ENCODE results near the gene TMEM167B.
A peak's percentile ranks its signal among the peaks of the same experiment; 100 is the strongest.
"Not testable (repeated sequence)": the region's sequence is repeated elsewhere in the genome, so short reads cannot be mapped to it uniquely, and the experiment has no call there.

The TMEM167B gene

GRCh38 chr1:109090196-109091077, at the start of gene TMEM167B:
Gene TMEM167B, plus strand, starts transcription at chr1:109090764. Its CDS starts 109 bp downstream, at chr1:109090873.
- intact Hi-C loops (cut with micrococcal nuclease), result loop anchor here (1.0 to 2.0 kb wide), 3 partner anchors 10 to 48 kb away; partner anchors contain the start of genes TAF13 and WDR47

GRCh38 chr1:109040989-109041620, 49.5 kb upstream of the TMEM167B start:
- H3K36me3 Mint-ChIP-seq (ENCODE audit: low read depth), result peaks cover 13% of the 10 kb centered on the region
- H3K27ac Mint-ChIP-seq, result peak overlapping the region; percentile 93
- intact Hi-C loops (cut with micrococcal nuclease), result loop anchor here (5.0 kb wide), 1 partner anchor 36 kb away; the partner anchor contains the start of gene TAF13
- peaks cover 4% of the 10 kb centered on the region for H3K27me3 Mint-ChIP-seq
- H3K9me3 Mint-ChIP-seq, result no peaks in the 10 kb centered on the region
- peak overlapping the region; percentile 98 for H3K4me3 Mint-ChIP-seq
- peaks cover 8% of the 10 kb centered on the region for H3K4me1 Mint-ChIP-seq (ENCODE audit: low read depth)

More at GRCh38 chr1:109090196-109091077, at the start of gene TMEM167B:
- Mint-ChIP-seq H3K9me3 (no peaks in the 10 kb centered on the region), H3K4me1 (ENCODE audit: low read depth) (peaks cover 25% of the 10 kb centered on the region), H3K4me3 (peak within 1 kb of the TSS; percentile 97), H3K36me3 (ENCODE audit: low read depth) (peaks cover 50% of the 10 kb centered on the region), H3K27ac (peak within 1 kb of the TSS; percentile 97), H3K27me3 (no peaks in the 10 kb centered on the region)

GRCh38 chr1:109041621-109042468, 48.7 kb upstream of the TMEM167B start, which contains the start of gene WDR47:
Gene WDR47, minus strand, starts transcription at chr1:109042102. Its CDS starts 18,590 bp downstream, at chr1:109023512.
- Mint-ChIP-seq H3K4me3 (peak within 1 kb of the TSS; percentile 98), H3K9me3 (no peaks in the 10 kb centered on the region), H3K4me1 (ENCODE audit: low read depth) (peaks cover 5% of the 10 kb centered on the region), H3K36me3 (ENCODE audit: low read depth) (peaks cover 13% of the 10 kb centered on the region), H3K27me3 (peaks cover 8% of the 10 kb centered on the region), H3K27ac (peak within 1 kb of the TSS; percentile 93)
- intact Hi-C loops (cut with micrococcal nuclease), result loop anchor here (2.0 to 5.0 kb wide), 2 partner anchors 35 to 49 kb away; partner anchors contain the start of genes TAF13 and TMEM167B

GRCh38 chr1:109045595-109045994, 45.0 kb upstream of the TMEM167B start:
- peaks cover 5% of the 10 kb centered on the region for H3K4me1 Mint-ChIP-seq (ENCODE audit: low read depth)
- no peaks in the 10 kb centered on the region for H3K9me3 Mint-ChIP-seq
- H3K36me3 Mint-ChIP-seq (ENCODE audit: low read depth), result peaks cover 13% of the 10 kb centered on the region
- H3K27ac Mint-ChIP-seq, result no peak overlapping the region
- intact Hi-C loops (cut with micrococcal nuclease), result no loop called here
- no peak overlapping the region for H3K4me3 Mint-ChIP-seq
- peaks cover 15% of the 10 kb centered on the region for H3K27me3 Mint-ChIP-seq

GRCh38 chr1:109046671-109047070, 43.9 kb upstream of the TMEM167B start:
- Mint-ChIP-seq H3K27me3 (peaks cover 22% of the 10 kb centered on the region), H3K4me3 (no peak overlapping the region), H3K27ac (no peak overlapping the region), H3K9me3 (no peaks in the 10 kb centered on the region), H3K4me1 (ENCODE audit: low read depth) (peaks cover 5% of the 10 kb centered on the region), H3K36me3 (ENCODE audit: low read depth) (peaks cover 3% of the 10 kb centered on the region)
- intact Hi-C loops (cut with micrococcal nuclease), result no loop called here

- Mint-ChIP-seq H3K4me1 (ENCODE audit: low read depth) (peaks cover 4% of the 10 kb centered on the region), H3K36me3 (ENCODE audit: low read depth) (no peaks in the 10 kb centered on the region), H3K4me3 (no peak overlapping the region), H3K9me3 (no peaks in the 10 kb centered on the region), H3K27me3 (peaks cover 22% of the 10 kb centered on the region), H3K27ac (no peak overlapping the region)
- intact Hi-C loops (cut with micrococcal nuclease), result no loop called here
Measured at GRCh38 chr1:109047339-109047738, 43.2 kb upstream of the TMEM167B start.

GRCh38 chr1:109048335-109048734, 42.2 kb upstream of the TMEM167B start:
- H3K4me1 Mint-ChIP-seq (ENCODE audit: low read depth), result no peaks in the 10 kb centered on the region
- H3K27ac Mint-ChIP-seq, result no peak overlapping the region
- H3K9me3 Mint-ChIP-seq, result no peaks in the 10 kb centered on the region
- intact Hi-C loops (cut with micrococcal nuclease), result no loop called here
- H3K36me3 Mint-ChIP-seq (ENCODE audit: low read depth), result no peaks in the 10 kb centered on the region
- peaks cover 24% of the 10 kb centered on the region for H3K27me3 Mint-ChIP-seq
- H3K4me3 Mint-ChIP-seq, result no peak overlapping the region

- intact Hi-C loops (cut with micrococcal nuclease), result no loop called here
- H3K27me3 Mint-ChIP-seq, result peaks cover 21% of the 10 kb centered on the region
- H3K4me3 Mint-ChIP-seq, result no peak overlapping the region
- H3K9me3 Mint-ChIP-seq, result no peaks in the 10 kb centered on the region
- H3K36me3 Mint-ChIP-seq (ENCODE audit: low read depth), result no peaks in the 10 kb centered on the region
- H3K27ac Mint-ChIP-seq, result no peak overlapping the region
- no peaks in the 10 kb centered on the region for H3K4me1 Mint-ChIP-seq (ENCODE audit: low read depth)
Measured at GRCh38 chr1:109050228-109050995, 40.2 kb upstream of the TMEM167B start.

GRCh38 chr1:109052145-109052544, 38.4 kb upstream of the TMEM167B start:
- H3K27me3 Mint-ChIP-seq, result peaks cover 16% of the 10 kb centered on the region
- H3K9me3 Mint-ChIP-seq; H3K36me3 Mint-ChIP-seq (ENCODE audit: low read depth); H3K27ac Mint-ChIP-seq; H3K4me1 Mint-ChIP-seq (ENCODE audit: low read depth); H3K4me3 Mint-ChIP-seq; intact Hi-C loops (cut with micrococcal nuclease): not testable (repeated sequence)

- intact Hi-C loops (cut with micrococcal nuclease), result no loop called here
- Mint-ChIP-seq H3K27ac (no peak overlapping the region), H3K27me3 (peaks cover 6% of the 10 kb centered on the region), H3K9me3 (no peaks in the 10 kb centered on the region), H3K36me3 (ENCODE audit: low read depth) (no peaks in the 10 kb centered on the region), H3K4me3 (no peak overlapping the region), H3K4me1 (ENCODE audit: low read depth) (no peaks in the 10 kb centered on the region)
Measured at GRCh38 chr1:109056064-109056463, 34.5 kb upstream of the TMEM167B start.

- intact Hi-C loops (cut with micrococcal nuclease), result no loop called here
- H3K4me3 Mint-ChIP-seq, result no peak overlapping the region
- H3K27me3 Mint-ChIP-seq, result no peaks in the 10 kb centered on the region
- no peak overlapping the region for H3K27ac Mint-ChIP-seq
- H3K9me3 Mint-ChIP-seq, result no peaks in the 10 kb centered on the region
- H3K36me3 Mint-ChIP-seq (ENCODE audit: low read depth), result peaks cover 9% of the 10 kb centered on the region
- no peaks in the 10 kb centered on the region for H3K4me1 Mint-ChIP-seq (ENCODE audit: low read depth)
Measured at GRCh38 chr1:109059026-109059425, 31.5 kb upstream of the TMEM167B start.

GRCh38 chr1:109060707-109061106, 29.9 kb upstream of the TMEM167B start:
- intact Hi-C loops (cut with micrococcal nuclease), result no loop called here
- Mint-ChIP-seq H3K9me3 (no peaks in the 10 kb centered on the region), H3K4me3 (no peak overlapping the region), H3K4me1 (ENCODE audit: low read depth) (no peaks in the 10 kb centered on the region), H3K27ac (no peak overlapping the region), H3K27me3 (no peaks in the 10 kb centered on the region), H3K36me3 (ENCODE audit: low read depth) (peaks cover 26% of the 10 kb centered on the region)

GRCh38 chr1:109061183-109061582, 29.4 kb upstream of the TMEM167B start:
- Mint-ChIP-seq H3K27ac (no peak overlapping the region), H3K4me3 (no peak overlapping the region), H3K4me1 (ENCODE audit: low read depth) (no peaks in the 10 kb centered on the region), H3K9me3 (no peaks in the 10 kb centered on the region), H3K27me3 (no peaks in the 10 kb centered on the region), H3K36me3 (ENCODE audit: low read depth) (peaks cover 30% of the 10 kb centered on the region)
- intact Hi-C loops (cut with micrococcal nuclease), result no loop called here

All from dendritic cell treated with granulocyte-macrophage colony-stimulating factor and Interleukin-4, amounts not matched to agents 40 ng/mL and 50 ng/mL, for 4 days (primary cell).